Epidermal melanocyte (primary cell): ENCODE data around the gene SSBP4.
A peak's percentile ranks its signal among the peaks of the same experiment; 100 is the strongest.
"Not testable (repeated sequence)": the region's sequence is repeated elsewhere in the genome, so short reads cannot be mapped to it uniquely, and the experiment has no call there.

Experiments used
- DNase-seq: peaks from one replicate; pipeline ENCODE4 v3.0.0; 2011; ENCODE audit warnings: low spot score; ENCODE audit not compliant: insufficient read length

The SSBP4 gene

GRCh38 chr19:18393836-18394235 is 25.4 kb upstream of the SSBP4 start:
- DNase-seq, result no peak

GRCh38 chr19:18396471-18397241 is 22.5 kb upstream of the SSBP4 start:
- no peak for DNase-seq

- no peak for DNase-seq
Measured at GRCh38 chr19:18397242-18398202, 21.7 kb upstream of the SSBP4 start, which contains the start of gene LRRC25. LRRC25 (minus strand) TSS chr19:18397622; CDS start chr19:18396963, 659 bp downstream.

GRCh38 chr19:18399008-18399407 is 20.2 kb upstream of the SSBP4 start:
- no peak for DNase-seq

GRCh38 chr19:18401580-18402112 is 17.6 kb upstream of the SSBP4 start:
- DNase-seq, result no peak

- DNase-seq, result not testable (repeated sequence)
Measured at GRCh38 chr19:18402455-18403248, 16.5 kb upstream of the SSBP4 start.

- DNase-seq, result not testable (repeated sequence)
Measured at GRCh38 chr19:18405754-18406153, 13.4 kb upstream of the SSBP4 start.

- DNase-seq, result no peak
Measured at GRCh38 chr19:18406749-18407148, 12.4 kb upstream of the SSBP4 start.

- no peak for DNase-seq
Measured at GRCh38 chr19:18408053-18408476, 11.1 kb upstream of the SSBP4 start.

GRCh38 chr19:18412610-18413239 is 6.5 kb upstream of the SSBP4 start:
- no peak for DNase-seq

- DNase-seq, result no peak
Measured at GRCh38 chr19:18414504-18415177, 4.6 kb upstream of the SSBP4 start.

- DNase-seq, result no peak
Measured at GRCh38 chr19:18415178-18415867, 3.9 kb upstream of the SSBP4 start.

GRCh38 chr19:18416778-18417249 is 2.4 kb upstream of the SSBP4 start:
- DNase-seq, result peak; percentile 92

GRCh38 chr19:18417250-18418028 is 1.8 kb upstream of the SSBP4 start:
- DNase-seq, result peak; percentile 85

GRCh38 chr19:18418029-18418482 is 1.1 kb upstream of the SSBP4 start:
- no peak for DNase-seq

- DNase-seq, result no peak
Measured at GRCh38 chr19:18418483-18419194, 559 bp upstream of the SSBP4 start.

GRCh38 chr19:18419699-18420460 is 682 bp downstream of the SSBP4 start:
- DNase-seq, result no peak
